ENCODE results near the gene SPPL3. TPM values are rescaled to one million over a fixed set of nuclear protein-coding genes. Genes with fewer than 3 reads are reported as not detected.

Gene SPPL3
- total RNA-seq, 1 experiment from 2014 or later = 39.7 TPM

GRCh38 chr12:120849765-120850164, 54.4 kb downstream of the SPPL3 start:
- CTCF ChIA-PET = no interaction called here
- no peak overlapping the region for H3K4me2 ChIP-seq (ENCODE audit: low read length)
- no peak overlapping the region for H2AFZ ChIP-seq (ENCODE audit: low read depth, low read length, poor library complexity, severe bottlenecking)
- no peaks in the 10 kb centered on the region for H3K9me2 ChIP-seq (ENCODE audit: insufficient read depth)
- H3K27ac ChIP-seq (ENCODE audit: low read depth, low read length) = no peak overlapping the region
- intact Hi-C loops (cut with micrococcal nuclease) = no loop called here
- no peaks in the 10 kb centered on the region for H3K36me3 ChIP-seq (ENCODE audit: control insufficient read depth in 1 of 2, insufficient read depth in 2 of 2, low read length in 2 of 2)
- no TSS peak for BruUV-seq (replicated peaks)
- H4K20me1 ChIP-seq (ENCODE audit: insufficient read depth) = 0 out of 2 replicates have a peak, but pooled peaks cover 4% of the 10 kb centered on the region
- ATAC-seq (no peak), DNase-seq (ENCODE audit: low read depth, low spot score) (no peak)
- no peaks in the 10 kb centered on the region for H3K9me3 ChIP-seq (ENCODE audit: control insufficient read depth in 1 of 2, insufficient read depth in 1 of 2, low read depth in 1 of 2, low read length in 2 of 2)
- H3K9ac ChIP-seq (ENCODE audit: low read length) = no peak overlapping the region
- H3K4me1 ChIP-seq (ENCODE audit: control insufficient read depth in 1 of 2, insufficient read depth in 2 of 2, low read length in 2 of 2) = peaks cover 16 to 30% of the 10 kb centered on the region in 2 experiments
- H3K4me3 ChIP-seq (replicated peaks in 1 of 2; ENCODE audit: low read depth in 1 of 2, low read length in 2 of 2) = no peak overlapping the region
- POLR2A ChIA-PET = no interaction called here
- H3K27me3 ChIP-seq (ENCODE audit: insufficient read depth, low read length) = no peaks in the 10 kb centered on the region
- peaks cover 26% of the 10 kb centered on the region for H3K79me2 ChIP-seq (ENCODE audit: insufficient read depth, low read length)
- RAD21 ChIA-PET (ENCODE audit: low non-redundant PET in 1 of 2, low total read pairs in 2 of 2, uncharacterized antibody in 2 of 2, unreplicated experiment in 2 of 2) = no interaction called here
- TF ChIP-seq JUND (IDR thresholded peaks at IDR 0.05) (no peak), ZNF274 (IDR thresholded peaks at IDR 0.05; ENCODE audit: low read depth, low read length) (no peak), POLR2AphosphoS5 (IDR thresholded peaks at IDR 0.05; ENCODE audit: low read depth, low read length) (no peak)
- TF ChIP-seq, protein P1, sequence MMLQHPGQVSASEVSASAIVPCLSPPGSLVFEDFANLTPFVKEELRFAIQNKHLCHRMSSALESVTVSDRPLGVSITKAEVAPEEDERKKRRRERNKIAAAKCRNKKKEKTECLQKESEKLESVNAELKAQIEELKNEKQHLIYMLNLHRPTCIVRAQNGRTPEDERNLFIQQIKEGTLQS (IDR thresholded peaks at IDR 0.05) = no peak

DNA sequence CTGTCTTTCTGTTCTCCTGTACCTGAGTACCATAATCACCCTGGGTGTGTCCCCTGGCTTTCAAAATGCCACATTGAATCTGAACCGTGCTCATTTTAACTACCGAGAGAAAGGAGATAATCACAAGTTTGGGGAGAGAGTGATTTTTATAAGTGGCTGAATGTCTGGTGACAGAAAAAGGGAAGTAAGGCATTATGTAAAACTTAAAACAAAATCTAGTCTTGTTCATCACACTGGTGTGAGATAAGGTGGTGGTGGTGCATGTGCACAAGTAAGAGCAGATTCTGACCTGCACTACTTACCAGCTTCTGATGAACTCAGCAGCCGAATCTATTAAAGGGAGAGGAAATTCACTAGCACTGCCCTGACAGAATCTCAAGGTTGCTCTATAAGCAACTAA, 56.3 kb downstream of the SPPL3 start:
- Histone ChIP-seq H3K36me3 (ENCODE audit: control insufficient read depth in 1 of 2, insufficient read depth in 2 of 2, low read length in 2 of 2) (no peaks in the 10 kb centered on the region), H3K79me2 (ENCODE audit: insufficient read depth, low read length) (peaks cover 26% of the 10 kb centered on the region), H3K27me3 (ENCODE audit: insufficient read depth, low read length) (no peaks in the 10 kb centered on the region), H3K4me1 (ENCODE audit: control insufficient read depth in 1 of 2, insufficient read depth in 2 of 2, low read length in 2 of 2) (peaks cover 16 to 30% of the 10 kb centered on the region in 2 experiments), H3K27ac (ENCODE audit: low read depth, low read length) (no peak overlapping the region), H3K9me2 (ENCODE audit: insufficient read depth) (no peaks in the 10 kb centered on the region), H4K20me1 (ENCODE audit: insufficient read depth) (0 out of 2 replicates have a peak, but pooled peaks cover 4% of the 10 kb centered on the region), H3K9ac (ENCODE audit: low read length) (no peak overlapping the region), H3K4me3 (replicated peaks in 1 of 2; ENCODE audit: low read depth in 1 of 2, low read length in 2 of 2) (no peak overlapping the region), H3K9me3 (ENCODE audit: control insufficient read depth in 1 of 2, insufficient read depth in 1 of 2, low read depth in 1 of 2, low read length in 2 of 2) (no peaks in the 10 kb centered on the region), H2AFZ (ENCODE audit: low read depth, low read length, poor library complexity, severe bottlenecking) (no peak overlapping the region), H3K4me2 (ENCODE audit: low read length) (peak overlapping the region; percentile 52)
- ChIA-PET POLR2A (interaction anchor here (1.1 to 1.3 kb wide), 2 partner anchors 13 to 16 kb away, joined by 3 to 4 read pairs; no protein-coding TSS in a partner anchor), RAD21 (ENCODE audit: low non-redundant PET in 1 of 2, low total read pairs in 2 of 2, uncharacterized antibody in 2 of 2, unreplicated experiment in 2 of 2) (interaction anchor here in 1 of 2 experiments (0.5 kb wide), 1 partner anchor 199 kb away, joined by 3 read pairs; no protein-coding TSS in a partner anchor), CTCF (interaction anchor here (1.0 kb wide), 1 partner anchor 9 kb away, joined by 8 read pairs; no protein-coding TSS in a partner anchor)
- intact Hi-C loops (cut with micrococcal nuclease) = no loop called here
- no TSS peak for BruUV-seq (replicated peaks)
- ATAC-seq (peak; percentile 52), DNase-seq (ENCODE audit: low read depth, low spot score) (no peak)
- TF ChIP-seq POLR2AphosphoS5 (IDR thresholded peaks at IDR 0.05; ENCODE audit: low read depth, low read length) = no peak
- TF ChIP-seq, protein P2, sequence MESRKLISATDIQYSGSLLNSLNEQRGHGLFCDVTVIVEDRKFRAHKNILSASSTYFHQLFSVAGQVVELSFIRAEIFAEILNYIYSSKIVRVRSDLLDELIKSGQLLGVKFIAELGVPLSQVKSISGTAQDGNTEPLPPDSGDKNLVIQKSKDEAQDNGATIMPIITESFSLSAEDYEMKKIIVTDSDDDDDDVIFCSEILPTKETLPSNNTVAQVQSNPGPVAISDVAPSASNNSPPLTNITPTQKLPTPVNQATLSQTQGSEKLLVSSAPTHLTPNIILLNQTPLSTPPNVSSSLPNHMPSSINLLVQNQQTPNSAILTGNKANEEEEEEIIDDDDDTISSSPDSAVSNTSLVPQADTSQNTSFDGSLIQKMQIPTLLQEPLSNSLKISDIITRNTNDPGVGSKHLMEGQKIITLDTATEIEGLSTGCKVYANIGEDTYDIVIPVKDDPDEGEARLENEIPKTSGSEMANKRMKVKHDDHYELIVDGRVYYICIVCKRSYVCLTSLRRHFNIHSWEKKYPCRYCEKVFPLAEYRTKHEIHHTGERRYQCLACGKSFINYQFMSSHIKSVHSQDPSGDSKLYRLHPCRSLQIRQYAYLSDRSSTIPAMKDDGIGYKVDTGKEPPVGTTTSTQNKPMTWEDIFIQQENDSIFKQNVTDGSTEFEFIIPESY (IDR thresholded peaks at IDR 0.05; ENCODE audit: extremely low read depth, insufficient replicate concordance, low read length) = no peak
- TF ChIP-seq YY1 (IDR thresholded peaks at IDR 0.05; ENCODE audit: extremely low read depth, insufficient replicate concordance, low read depth, low read length) = no peak
- no peak for TF ChIP-seq JUND (IDR thresholded peaks at IDR 0.05)
- TF ChIP-seq SIN3A (IDR thresholded peaks at IDR 0.05; ENCODE audit: low read depth) = no peak

Measured in HCT116 (cell line).